Upper lobe of right lung (tissue), 1 donor: ENCODE results near the gene UROD. TPM values are rescaled to one million over a fixed set of nuclear protein-coding genes. Genes with fewer than 3 reads are reported as not detected.

Experiments
- ATAC-seq: fragments of 200-7000 bp; cut with Tn5 transposase; one replicate; pipeline ENCODE4 v1.9.1; 2020; ENCODE audit warnings: mild to moderate bottlenecking, moderate library complexity
- DNase-seq: peaks from one replicate; pipeline ENCODE4 v3.0.0-alpha.2; 2020
- H3K27ac ChIP-seq: fragments of 200-600 bp; one replicate; pipeline ENCODE4 v1.8.0; 2022
- H3K27me3 ChIP-seq: fragments of 200-600 bp; one replicate; pipeline ENCODE4 v1.8.0; 2022; ENCODE audit warnings: mild to moderate bottlenecking
- H3K36me3 ChIP-seq: fragments of 200-600 bp; one replicate; pipeline ENCODE4 v1.8.0; 2022
- H3K4me1 ChIP-seq: fragments of 200-600 bp; one replicate; pipeline ENCODE4 v1.8.0; 2022
- H3K4me3 ChIP-seq: fragments of 200-600 bp; one replicate; pipeline ENCODE4 v1.8.0; 2022; ENCODE audit warnings: mild to moderate bottlenecking
- H3K9me3 ChIP-seq: fragments of 200-600 bp; one replicate; pipeline ENCODE4 v1.8.0; 2022
- CTCF ChIP-seq: fragments of 200-600 bp; IDR thresholded peaks from one replicate; pipeline ENCODE4 v1.8.0; 2022; ENCODE audit warnings: antibody characterized with exemption
- intact Hi-C: fragments of 100-400 bp; cut with DNase I; formaldehyde crosslinking; loops from one replicate; pipeline ENCODE4 v1.11.0; 2022
- long read RNA-seq: library from polyadenylated mRNA; unstranded; transcript quantifications from one replicate; pipeline ENCODE4 v2.0.0, GENCODE V29; 2021
- total RNA-seq: library from RNA; stranded (reverse); fragmentation: NEBNext Ultra II Directional; extraction: Animal tissue kit (Norgen Biotek cat#: 25700); gene quantifications from one replicate; pipeline ENCODE4 v1.2.1, GENCODE V29; 2021
- donor health status: DM: no; HTN: yes; CAD: no; lungs with severe emphysema.

Gene UROD
- 51.4 TPM for total RNA-seq
- long read RNA-seq, transcript UROD-201 (10 exons, 1,300 nt) = major isoform, 29 of 55 reads
- long read RNA-seq, partial matches to known transcripts = 6 of 55 reads
- long read RNA-seq, other reads (novel, unspliced or antisense) = 17 of 55 reads

- no peak for TF ChIP-seq CTCF
- intact Hi-C loops = loop anchor here (10.0 kb wide), 1 partner anchor 483 kb away; the partner anchor contains the start of gene TESK2
- Histone ChIP-seq H3K4me1 (peaks cover 22% of the 10 kb centered on the region), H3K27ac (peak within 1 kb of the TSS; percentile 83), H3K9me3 (no peaks in the 10 kb centered on the region), H3K4me3 (peak within 1 kb of the TSS; percentile 100), H3K27me3 (no peaks in the 10 kb centered on the region), H3K36me3 (peaks cover 44% of the 10 kb centered on the region)
- ATAC-seq = peak; percentile 92
- peak; percentile 94 for DNase-seq
Measured at GRCh38 chr1:45011837-45012638, at the start of gene UROD. Gene UROD (plus strand): TSS chr1:45012254. CDS start chr1:45012266, 12 bp downstream.

GRCh38 chr1:44962729-44963128 is 49.3 kb upstream of the UROD start:
- Histone ChIP-seq H3K9me3 (no peaks in the 10 kb centered on the region), H3K27me3 (no peaks in the 10 kb centered on the region), H3K4me1 (no peaks in the 10 kb centered on the region), H3K27ac (no peak overlapping the region), H3K4me3 (no peak overlapping the region), H3K36me3 (peaks cover 8% of the 10 kb centered on the region)
- TF ChIP-seq CTCF = no peak
- ATAC-seq (no peak), DNase-seq (no peak)
- intact Hi-C loops = no loop called here

DNA sequence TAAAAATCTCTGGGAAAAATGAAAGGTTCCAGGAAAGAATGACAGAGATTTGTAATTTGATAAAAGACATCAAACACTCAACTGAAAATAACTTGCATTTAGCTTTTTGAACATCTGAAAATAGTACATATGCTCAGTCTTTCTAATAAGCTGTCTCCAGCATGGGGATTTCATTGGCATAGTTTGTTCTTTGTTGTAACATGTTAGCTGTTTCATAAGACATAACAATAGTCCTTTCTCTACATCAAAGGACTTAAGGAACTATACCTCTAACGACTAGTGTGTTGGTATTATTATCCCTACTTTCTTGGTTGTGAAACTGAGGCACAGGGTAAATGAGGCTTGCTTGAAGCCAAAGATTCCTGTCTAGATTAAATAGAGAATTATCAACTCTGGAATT is 47.7 kb upstream of the UROD start:
- DNase-seq = no peak
- Histone ChIP-seq H3K27ac (no peak overlapping the region), H3K27me3 (no peaks in the 10 kb centered on the region), H3K36me3 (peaks cover 6% of the 10 kb centered on the region), H3K4me3 (no peak overlapping the region), H3K9me3 (no peaks in the 10 kb centered on the region), H3K4me1 (no peaks in the 10 kb centered on the region)
- intact Hi-C loops = no loop called here
- no peak for ATAC-seq
- no peak for TF ChIP-seq CTCF

- TF ChIP-seq CTCF = no peak
- ATAC-seq = no peak
- H3K36me3 ChIP-seq = peaks cover 16% of the 10 kb centered on the region
- no peaks in the 10 kb centered on the region for H3K9me3 ChIP-seq
- intact Hi-C loops = no loop called here
- no peak for DNase-seq
- no peak overlapping the region for H3K4me3 ChIP-seq
- no peaks in the 10 kb centered on the region for H3K4me1 ChIP-seq
- no peak overlapping the region for H3K27ac ChIP-seq
- no peaks in the 10 kb centered on the region for H3K27me3 ChIP-seq
Measured at GRCh38 chr1:44970317-44970716, 41.7 kb upstream of the UROD start.

DNA sequence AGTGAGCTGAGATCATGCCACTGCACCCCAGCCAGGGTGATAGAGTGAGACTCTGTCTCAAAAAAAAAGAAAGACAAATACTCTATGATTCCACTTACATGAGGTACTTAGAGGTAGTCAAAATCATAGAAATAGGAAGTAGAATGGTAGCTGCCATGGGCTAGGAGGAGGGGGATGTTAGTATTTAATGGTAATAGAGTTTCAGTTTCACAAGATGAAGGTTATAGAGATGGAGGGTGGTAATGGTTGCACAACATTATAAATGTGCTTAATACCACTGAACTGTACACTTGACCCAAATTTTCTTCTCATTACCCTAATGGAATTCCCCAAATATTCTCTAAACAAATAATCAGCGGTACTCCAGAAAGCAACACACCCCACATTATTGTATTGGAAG is 38.4 kb upstream of the UROD start:
- DNase-seq = no peak
- H3K4me1 ChIP-seq = no peaks in the 10 kb centered on the region
- H3K9me3 ChIP-seq = no peaks in the 10 kb centered on the region
- H3K27me3 ChIP-seq = no peaks in the 10 kb centered on the region
- H3K36me3 ChIP-seq = peaks cover 44% of the 10 kb centered on the region
- no peak overlapping the region for H3K4me3 ChIP-seq
- no peak overlapping the region for H3K27ac ChIP-seq
- ATAC-seq = peak; percentile 44
- TF ChIP-seq CTCF = no peak
- intact Hi-C loops = no loop called here
